NCI-H510A treated with DMSO at 0.1 percent for 48 hours (cell line): Measurements from ENCODE around the gene PALLD.
"Not testable (repeated sequence)": the region's sequence is repeated elsewhere in the genome, so short reads cannot be mapped to it uniquely, and the experiment has no call there.

Experiments used
- DNase-seq: peaks from one replicate; lab custom pipeline; 2025; lab: John Stamatoyannopoulos, UW

PALLD gene

DNA sequence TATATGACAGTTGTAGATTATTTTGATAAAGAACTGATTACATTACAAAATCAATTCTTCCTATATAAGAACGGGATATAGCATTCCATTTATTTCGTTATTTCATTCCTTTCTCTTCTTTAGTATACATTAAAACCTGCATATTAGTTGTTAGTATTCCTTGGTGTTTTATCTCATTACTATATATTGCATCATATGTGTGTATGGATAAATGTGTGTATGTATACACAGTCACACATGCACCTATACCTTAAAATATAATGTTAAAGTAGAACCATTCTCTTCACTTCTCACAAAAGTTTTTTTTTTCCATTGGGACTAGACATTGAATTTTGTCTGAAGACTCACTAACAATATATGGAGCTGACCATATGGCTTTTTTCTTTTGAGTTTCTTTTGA is 5.3 kb upstream of the PALLD start:
- DNase-seq: no peak

DNA sequence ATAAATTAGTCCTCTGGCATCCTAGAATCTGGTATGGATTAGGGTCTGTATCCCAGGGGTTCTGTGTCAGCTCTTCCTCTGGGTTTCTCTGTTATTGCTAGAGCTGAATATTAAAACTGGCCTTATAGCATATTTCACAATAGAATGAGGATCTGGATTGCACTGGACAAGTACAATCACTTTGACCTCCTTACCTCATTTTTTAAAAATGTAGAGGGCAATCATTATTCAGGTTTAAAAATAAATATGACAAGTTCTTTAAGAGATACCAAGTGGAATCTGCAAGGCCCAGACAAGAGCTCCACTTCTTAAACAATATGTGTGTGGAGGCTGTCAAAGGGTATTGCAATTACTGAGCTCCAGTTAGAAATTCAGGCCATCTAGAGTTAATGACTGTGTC is 1.4 kb downstream of the PALLD start:
- DNase-seq: no peak

DNA sequence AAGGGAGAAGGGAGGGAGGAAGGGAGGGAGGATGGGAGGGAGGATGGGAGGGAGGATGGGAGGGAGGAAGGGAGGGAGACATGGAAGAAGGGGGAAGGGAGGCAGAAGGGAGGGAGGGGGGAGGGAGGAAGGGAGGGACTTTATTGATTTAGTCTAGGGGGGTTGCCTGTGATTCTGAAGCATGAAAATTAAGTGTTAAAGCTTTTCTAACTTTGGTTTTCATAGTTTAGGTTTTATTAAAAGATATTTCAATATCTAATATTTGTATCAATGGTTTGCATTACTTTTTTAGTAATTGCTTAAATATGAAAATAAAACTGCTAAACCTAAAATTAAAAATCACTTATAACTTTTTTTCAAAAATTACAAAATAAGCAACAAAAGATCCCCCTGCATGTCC is 2.4 kb downstream of the PALLD start:
- DNase-seq: no peak

DNA sequence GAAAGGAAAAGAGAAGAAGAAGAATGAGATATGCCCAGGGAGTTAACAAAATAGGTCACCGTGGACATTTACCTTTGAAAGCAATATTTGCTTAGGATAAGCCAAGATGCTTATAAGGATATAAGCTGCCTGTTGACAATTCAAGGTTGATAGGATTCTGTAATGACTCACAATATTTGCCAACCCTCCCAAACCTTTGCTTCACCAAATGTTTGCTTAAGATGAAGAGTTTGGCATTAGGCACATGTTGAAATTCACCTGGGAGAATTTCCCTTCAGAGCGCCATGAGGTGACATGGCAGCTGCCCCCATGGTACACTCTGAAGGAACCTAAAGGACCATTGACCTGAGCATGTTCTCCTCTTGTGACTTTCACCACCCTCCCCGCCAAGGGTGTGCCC is 4.6 kb downstream of the PALLD start:
- DNase-seq: peak; percentile 42

DNA sequence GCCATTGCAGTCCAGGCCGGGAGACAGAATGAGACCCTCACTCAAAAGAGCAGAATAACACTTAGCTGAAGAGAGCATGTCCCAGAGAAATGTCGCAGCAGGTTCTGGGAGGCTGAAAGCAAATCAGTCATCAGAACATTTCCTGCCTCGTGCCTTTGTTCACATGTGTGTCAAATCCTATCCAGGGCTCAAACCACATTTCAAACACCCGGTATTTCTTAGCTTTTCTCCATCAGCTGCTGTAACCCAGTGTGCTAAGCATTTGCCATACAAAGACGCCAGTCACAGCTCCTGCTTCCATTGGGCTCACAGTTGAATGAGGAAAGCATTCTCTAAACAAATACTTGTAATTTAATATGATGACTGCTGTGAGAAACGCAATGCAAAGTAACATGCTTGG is 6.0 kb downstream of the PALLD start:
- no peak for DNase-seq

DNA sequence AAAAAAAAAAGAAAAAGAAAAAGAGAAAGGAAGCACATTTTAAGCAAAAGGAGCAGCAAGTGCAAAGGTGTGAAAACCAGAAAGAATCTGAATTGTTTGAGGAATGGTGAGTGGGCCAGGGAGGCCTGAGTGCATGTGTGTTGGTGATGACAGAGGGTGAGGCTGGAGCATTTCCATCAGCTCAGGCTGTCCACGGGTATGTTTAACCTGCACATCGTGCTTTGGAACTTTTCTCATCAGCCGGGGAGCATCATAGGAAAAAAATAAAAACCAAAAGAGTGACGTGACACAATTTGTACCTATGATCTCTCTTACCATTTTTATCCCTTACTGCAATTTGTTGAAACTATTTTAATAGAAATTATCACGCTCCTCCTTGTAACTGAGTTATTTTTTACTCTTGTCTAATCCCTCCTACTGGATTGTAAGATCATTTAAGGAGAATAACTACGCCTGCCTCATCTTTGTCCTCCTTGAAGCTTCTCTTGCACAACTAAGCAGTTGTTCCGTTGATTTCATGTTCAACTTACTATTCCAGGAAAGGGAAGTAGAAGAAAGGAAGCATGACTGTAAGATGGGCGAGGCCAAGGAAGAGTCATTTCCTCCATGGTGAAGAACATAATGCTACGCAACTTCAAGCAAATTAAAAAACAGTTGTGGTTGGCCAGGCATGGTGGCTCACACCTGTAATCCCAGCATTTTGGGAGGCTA is 7.0 kb downstream of the PALLD start:
- no peak for DNase-seq

DNA sequence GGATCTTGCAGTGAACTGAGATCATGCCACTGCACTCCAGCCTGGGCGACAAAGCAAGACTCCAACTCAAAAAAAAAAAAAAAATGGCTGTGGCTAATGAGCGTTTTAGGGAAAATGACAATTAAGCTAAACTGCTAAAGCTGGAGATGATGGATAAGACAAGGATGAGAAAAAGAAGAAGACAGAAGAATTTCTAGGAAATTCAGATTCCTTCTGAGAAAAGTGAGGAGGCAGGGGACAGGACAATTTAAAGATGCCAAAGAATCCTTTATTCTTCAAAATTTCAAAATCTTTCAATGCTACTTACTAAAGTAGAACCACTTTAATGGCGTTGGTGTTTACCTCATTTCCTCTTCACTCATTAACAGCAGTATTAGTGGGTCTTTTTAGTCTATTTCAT is 7.7 kb downstream of the PALLD start:
- no peak for DNase-seq

DNA sequence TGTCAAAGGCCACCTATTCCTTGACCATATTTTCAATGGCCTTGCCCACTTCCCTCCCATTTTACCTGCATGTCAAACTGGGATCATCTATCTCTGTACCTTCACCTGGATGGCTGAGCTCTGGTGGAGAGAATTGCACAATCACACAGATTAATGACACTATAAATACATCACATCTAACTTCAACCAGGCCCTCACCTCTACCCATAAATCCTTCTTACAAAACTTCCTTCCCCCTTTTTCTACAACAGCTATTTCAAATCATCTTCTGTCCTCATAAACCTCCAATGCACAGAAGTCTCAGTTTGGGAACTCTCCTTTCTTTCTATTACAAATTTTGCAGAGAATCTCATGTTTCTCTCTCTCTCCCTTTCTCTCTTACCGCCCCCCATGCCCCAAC is 9.2 kb downstream of the PALLD start:
- DNase-seq: no peak

DNA sequence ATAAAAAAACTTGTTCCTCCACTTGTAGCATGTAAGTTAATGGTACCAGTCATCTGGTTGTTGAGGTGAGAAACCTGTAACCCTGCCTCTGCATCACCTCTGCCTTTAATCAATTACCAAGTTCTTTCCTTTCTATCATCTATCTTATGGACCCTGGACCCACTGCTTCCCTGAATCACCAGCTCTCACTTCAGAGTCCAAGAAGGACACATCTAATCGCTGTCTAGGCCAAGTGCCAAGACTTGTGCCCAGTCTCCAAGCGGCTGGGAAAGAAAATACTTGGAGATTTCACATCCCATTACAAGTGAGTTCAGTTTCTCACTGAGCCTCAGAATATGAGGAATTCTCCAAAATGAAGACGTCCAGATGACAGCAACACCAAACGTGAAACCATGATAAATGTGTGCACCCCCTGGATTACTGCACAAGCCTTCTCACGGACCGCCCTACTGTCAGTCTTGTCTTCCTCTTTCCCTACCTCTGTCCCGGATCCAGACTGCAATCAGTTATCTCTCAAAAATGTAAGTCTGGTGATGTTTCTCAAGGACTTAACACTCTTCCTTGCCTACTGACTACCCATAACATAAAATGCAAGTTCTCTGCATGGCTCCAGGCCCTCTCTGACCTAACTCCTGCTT is 10.4 kb downstream of the PALLD start:
- no peak for DNase-seq

DNA sequence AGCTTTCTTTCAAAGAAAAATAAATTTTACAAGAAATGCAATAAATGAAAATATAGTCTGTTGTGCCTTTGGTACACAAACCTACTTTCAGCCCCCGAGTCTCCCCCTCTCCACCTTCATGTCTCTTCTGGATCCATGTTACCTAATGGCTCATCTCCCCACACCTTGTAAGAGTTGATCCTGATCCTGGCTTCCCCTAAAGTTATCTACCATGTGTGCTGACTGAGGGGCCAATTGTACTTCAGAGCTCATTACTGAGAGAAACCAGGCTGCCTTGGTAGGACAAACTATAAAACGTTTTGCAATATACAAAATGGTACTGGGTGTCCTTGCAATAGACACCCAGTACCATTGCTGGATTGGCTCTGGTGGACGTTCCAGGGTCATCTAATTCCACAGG is 11.8 kb downstream of the PALLD start:
- DNase-seq: no peak

DNA sequence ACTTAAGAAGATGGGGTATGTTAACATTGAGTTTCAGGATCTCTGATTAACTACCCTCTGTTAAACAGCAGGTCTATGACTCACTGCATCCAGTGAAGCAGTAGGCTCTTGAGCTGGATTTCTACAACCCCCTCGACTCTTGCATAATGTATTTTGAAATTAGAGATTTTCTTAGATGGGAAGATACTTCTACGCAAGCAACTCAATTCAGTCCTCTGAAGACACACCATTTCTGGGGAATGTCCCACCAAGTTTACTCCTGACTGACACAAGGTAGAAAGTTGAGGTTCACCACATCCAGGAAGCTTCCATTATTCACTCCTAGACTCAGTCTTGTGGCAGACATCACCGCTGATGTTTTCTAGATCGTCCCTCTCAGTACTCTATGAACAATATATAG is 12.9 kb downstream of the PALLD start:
- DNase-seq: no peak

DNA sequence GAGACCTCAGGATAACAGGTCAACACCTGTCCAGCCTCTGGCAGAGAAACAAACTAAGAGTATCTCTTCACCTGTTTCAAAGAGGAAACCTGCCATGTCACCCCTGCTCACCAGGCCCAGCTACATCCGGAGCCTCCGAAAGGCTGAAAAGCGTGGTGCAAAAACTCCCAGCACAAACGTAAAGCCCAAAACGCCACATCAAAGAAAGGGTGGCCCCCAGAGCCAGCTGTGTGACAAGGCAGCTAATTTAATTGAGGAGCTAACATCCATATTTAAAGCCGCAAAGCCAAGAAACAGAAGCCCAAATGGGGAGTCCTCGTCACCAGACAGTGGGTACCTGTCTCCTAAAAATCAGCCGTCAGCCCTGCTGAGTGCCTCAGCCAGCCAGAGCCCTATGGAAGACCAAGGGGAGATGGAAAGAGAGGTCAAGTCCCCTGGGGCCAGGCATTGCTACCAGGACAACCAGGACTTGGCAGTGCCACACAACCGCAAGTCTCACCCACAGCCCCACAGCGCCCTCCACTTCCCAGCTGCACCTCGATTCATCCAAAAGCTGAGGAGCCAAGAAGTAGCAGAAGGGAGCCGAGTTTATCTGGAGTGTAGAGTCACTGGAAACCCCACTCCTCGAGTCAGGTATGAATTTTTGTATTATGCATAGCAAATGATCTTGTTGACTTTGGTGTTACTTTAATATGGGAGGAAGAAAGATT is 15.1 kb downstream of the PALLD start:
- DNase-seq: no peak

DNA sequence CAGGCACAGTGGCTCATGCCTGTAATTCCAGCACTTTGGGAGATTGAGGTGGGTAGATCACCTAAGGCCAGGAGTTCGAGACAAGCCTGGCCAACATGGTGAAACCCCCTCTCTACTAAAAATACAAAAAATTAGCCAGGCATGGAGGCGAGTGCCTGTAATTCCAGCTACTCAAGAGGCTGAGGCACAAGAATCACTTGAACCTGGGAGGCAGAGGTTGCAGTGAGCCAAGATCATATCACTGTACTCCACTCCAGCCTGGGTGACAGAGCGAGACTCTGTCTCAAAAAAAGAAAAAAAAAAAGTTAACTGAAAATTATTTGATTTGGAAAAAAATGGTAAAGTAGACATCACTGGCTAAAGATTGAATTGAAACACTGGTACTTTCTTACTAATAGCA is 17.0 kb downstream of the PALLD start:
- not testable (repeated sequence) for DNase-seq

DNA sequence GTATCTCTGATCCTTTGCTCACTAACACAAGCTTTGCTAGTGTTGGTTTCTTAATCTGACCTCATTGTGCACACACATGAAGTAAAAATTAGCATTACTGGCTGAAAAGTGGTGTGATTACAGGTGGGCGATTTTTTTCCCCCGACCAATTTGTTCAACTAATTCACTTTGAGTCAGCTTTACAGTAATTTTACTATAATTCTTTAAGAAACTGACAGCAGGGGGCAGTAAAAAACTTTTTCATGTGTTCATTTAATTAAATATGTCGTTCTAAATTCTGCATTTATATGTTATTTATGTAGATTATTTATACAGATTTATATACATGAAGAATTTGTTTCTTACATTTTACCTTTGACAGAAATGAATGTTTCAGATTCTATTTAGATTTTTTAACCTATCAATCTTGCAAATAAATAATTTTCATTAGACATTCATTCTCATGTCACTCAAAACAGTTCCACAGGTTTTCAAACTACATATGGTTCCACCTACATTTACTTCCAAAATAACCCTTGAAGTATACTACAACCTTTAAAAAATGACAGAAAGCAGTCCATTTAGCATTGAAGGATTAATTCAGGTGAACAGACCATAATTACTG is 17.5 kb downstream of the PALLD start:
- peak; percentile 13 for DNase-seq

DNA sequence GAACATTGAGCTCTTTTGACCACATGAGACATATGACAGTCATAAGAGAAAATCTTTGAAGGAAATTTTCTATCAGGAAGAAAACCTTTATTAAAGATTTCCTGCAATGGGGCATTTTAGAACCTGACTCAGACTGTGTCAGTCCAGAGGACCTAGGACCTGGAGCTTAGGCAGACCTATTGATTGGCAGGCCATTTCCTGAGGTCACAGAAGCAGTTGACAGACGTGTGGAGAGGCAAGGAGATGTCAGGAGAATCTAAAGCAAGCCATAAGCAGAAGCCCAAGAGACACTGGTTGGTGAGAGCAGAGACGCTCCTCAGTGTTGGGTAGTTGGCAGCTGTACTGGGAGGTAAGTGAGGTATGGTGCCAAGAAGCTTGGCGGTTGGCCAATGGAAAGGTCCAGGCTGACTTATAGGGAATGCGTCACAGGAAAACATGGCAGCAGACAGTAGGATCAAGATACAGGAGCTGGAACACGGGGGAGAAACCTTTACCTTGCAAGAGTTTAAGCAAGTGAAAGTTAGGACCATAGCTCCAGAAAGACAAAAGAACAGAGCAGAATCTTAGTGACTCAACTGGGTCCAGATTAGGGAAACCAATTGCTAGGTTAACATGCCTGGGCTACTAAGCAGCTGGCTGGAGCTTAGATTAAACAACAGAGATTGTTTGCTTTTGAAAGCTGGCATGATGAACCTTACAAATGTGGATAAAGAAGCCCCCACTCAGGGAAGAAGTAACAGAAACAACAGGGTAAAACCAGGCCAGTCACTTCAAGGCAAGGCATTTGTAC is 18.6 kb downstream of the PALLD start:
- no peak for DNase-seq

DNA sequence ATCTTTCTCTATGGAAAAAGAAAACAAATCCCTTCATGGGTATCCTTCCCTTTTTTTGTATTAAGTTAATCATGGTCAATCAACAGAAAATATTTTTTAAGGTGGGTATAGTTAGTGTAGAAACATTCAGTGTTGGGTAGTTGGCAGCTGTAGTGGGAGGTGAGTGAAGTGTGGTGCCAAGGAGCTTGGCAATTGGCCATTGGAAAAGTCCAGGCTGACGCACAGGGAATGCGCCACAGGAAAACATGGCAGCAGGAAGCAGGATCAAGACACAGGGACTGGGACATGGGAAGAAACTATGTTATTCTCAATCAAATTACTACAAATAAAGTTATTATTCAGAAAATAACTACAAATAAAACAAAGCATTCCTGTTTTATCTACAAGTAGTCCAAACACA is 20.0 kb downstream of the PALLD start:
- no peak for DNase-seq

DNA sequence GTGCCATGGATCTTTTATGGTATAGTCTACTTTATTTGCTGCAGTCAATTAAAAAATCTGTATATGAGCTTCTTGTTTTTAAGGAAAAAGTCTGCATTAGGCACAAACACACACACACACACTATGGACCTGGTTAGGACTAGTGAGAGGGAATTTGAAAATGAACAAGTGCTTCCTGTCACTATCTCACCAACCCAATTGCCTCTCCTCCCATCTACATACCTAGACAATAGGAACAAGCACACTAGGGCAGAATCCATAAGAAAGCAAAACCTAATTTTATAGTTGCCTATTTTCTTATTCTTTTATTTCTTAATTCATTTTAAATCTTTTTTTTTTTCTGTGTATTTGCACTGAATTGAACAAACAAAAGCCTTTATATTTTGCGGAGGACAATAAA is 22.7 kb downstream of the PALLD start:
- no peak for DNase-seq

DNA sequence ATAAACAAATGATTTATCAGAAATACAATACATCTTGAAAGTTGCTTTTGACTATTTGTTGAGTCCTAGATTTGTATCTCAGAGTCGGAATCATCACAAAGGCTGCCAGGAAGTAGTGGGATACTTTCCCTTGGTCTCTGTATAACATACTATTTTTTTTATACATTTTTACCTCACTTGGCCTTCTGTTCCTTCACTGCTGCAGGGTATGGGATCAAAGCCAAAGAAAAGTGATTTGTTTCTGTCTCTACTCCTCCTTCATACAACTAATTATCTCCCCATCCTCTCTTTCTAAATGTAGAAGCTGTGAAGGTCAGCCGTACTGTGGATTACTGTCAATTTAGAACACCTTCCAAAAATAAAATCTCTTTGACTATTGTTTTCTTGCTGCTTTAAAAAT is 24.9 kb downstream of the PALLD start:
- no peak for DNase-seq

DNA sequence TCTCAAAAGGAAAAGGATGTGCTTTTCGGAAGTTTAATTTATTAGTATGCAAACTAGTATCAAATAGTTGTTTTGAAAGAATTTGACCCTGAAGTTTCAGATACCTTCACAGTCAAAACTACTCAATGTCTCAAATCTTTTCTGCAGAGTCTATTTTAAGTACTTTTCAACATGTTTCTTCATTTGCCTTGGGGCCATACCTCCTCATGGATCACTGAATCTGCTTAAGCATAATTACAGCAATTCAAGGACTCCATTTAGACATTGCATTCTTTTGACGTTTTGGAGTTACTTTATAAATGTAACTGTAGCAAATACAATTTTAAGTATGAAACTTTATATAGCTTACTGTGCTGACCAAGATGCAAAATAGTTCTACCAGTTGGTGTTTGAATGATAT is 25.5 kb downstream of the PALLD start:
- no peak for DNase-seq

DNA sequence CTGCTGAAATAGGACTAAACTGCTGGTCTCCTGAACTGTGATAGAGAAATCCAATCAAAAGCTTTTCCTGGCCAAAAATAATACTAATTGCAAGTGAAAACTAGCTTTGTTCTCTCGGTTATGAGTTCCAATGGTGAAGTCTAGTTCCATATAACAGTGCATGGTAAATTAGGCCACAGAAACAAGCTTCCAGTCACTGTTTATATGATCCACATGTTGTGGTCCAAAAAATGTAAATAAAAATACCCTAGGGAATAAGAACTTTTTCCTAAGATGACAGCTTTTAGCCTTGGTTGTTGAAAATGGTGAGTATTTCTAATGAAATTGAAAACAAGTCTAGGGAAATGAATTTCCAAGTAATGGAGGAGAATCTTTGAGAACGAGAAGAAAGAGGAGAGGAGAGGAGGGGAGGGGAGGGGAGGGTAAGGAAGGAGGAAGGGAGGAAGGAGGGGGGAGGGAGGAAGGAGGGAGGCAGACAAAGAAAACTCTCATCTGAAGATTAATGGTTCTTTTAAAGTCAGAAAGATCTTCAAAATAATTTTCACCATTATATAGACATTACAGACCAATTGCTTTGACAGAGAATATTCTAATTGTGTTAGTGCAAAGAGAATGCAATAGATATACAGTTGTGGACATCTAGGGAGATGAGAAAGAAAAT is 26.1 kb downstream of the PALLD start:
- no peak for DNase-seq

DNA sequence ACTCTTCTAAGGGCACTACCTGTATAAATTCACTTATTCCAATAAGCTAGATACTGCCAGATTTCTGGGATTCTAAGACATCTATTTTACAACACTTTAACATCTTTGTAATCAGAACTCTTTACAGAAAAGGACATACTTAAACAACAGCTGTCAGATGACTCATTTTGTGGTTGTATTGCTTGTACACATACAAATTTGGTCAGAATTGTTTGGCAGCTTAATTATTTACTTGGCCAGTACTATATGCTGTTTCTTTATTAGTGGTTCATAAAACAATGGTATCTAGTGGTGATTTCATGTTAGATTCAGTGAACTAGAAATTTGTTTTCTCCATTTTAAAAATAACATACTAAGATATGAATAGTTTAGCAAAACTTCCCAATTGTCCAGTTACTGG is 27.2 kb downstream of the PALLD start:
- no peak for DNase-seq

DNA sequence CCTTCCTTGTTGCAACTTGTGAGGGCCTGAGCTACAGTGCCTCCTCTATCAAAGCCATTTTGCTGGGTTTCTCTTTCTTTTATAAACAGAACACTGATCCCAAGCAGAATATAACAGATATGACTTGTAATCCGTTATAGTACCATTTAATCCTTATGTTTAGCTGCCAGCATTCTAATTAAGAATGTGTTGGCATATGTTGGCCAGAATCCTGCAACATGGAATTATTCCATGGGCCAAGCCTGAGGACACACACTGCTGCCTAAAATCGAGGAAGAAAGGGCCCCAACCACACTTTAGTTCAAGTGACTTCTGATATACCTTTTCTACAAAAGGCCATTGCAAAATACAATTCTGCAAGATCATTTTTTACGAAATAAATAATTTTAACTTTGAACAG is 28.0 kb downstream of the PALLD start:
- no peak for DNase-seq
